Calu3 (cell line): Measurements from ENCODE around the gene IFIT1. TPM values are rescaled to one million over a fixed set of nuclear protein-coding genes. Genes with fewer than 3 reads are reported as not detected.

ENCODE experiments used
- BruUV-seq: library from RNA; stranded (reverse); fragments of 400-500 nt; replicated peaks from 2 replicates; lab custom pipeline; 2021; lab: Mats Ljungman, UMichigan
- CTCF ChIA-PET: fragments of 300-600 bp; sonication (Branson Sonifier 250); formaldehyde crosslinking; loops from one replicate; lab custom pipeline; 2022; ENCODE audit warnings: antibody characterized with exemption; lab: Charles Lee
- DNase-seq: peaks from one replicate; pipeline ENCODE4 v3.0.0; 2022
- H3K27ac Mint-ChIP-seq: one replicate; pipeline ENCODE4 v1.8.0; 2022; ENCODE audit warnings: mixed read lengths; ENCODE audit not compliant: unreplicated experiment
- H3K27me3 Mint-ChIP-seq: one replicate; pipeline ENCODE4 v1.8.0; 2022; ENCODE audit warnings: mixed read lengths; ENCODE audit not compliant: unreplicated experiment
- H3K36me3 Mint-ChIP-seq: one replicate; pipeline ENCODE4 v1.8.0; 2022; ENCODE audit warnings: mild to moderate bottlenecking, moderate library complexity, mixed read lengths; ENCODE audit not compliant: insufficient read depth, unreplicated experiment
- H3K4me1 Mint-ChIP-seq: one replicate; pipeline ENCODE4 v1.8.0; 2022; ENCODE audit warnings: mild to moderate bottlenecking, low read depth, mixed read lengths; ENCODE audit not compliant: unreplicated experiment
- H3K4me3 Mint-ChIP-seq: one replicate; pipeline ENCODE4 v1.8.0; 2022; ENCODE audit warnings: mild to moderate bottlenecking, low read depth, moderate library complexity, mixed read lengths; ENCODE audit not compliant: unreplicated experiment
- H3K9me3 Mint-ChIP-seq: one replicate; pipeline ENCODE4 v1.8.0; 2022; ENCODE audit warnings: low read depth, mixed read lengths; ENCODE audit not compliant: unreplicated experiment
- CTCF ChIP-seq: fragments of 200-600 bp; IDR thresholded peaks from one replicate; pipeline ENCODE4 v1.8.0; 2022; ENCODE audit warnings: antibody characterized with exemption; ENCODE audit not compliant: unreplicated experiment
- intact Hi-C: fragments of 100-400 bp; cut with micrococcal nuclease; formaldehyde crosslinking; loops from one replicate; pipeline ENCODE4 v1.10.0; 2022; ENCODE audit not compliant: unreplicated experiment
- total RNA-seq: library from RNA; stranded (reverse); gene quantifications from 2 replicates; pipeline ENCODE4 v1.2.3, GENCODE V29; 2022

IFIT1 gene
- total RNA-seq, 1 experiment from 2014 or later, result 52.3 TPM

GRCh38 chr10:89395141-89395540 lies 2.7 kb downstream of the IFIT1 start:
- peak overlapping the region; percentile 25 for H3K4me3 Mint-ChIP-seq
- H3K36me3 Mint-ChIP-seq, result peaks cover 15% of the 10 kb centered on the region
- DNase-seq, result no peak
- CTCF ChIA-PET, result no interaction called here
- no peaks in the 10 kb centered on the region for H3K9me3 Mint-ChIP-seq
- no peaks in the 10 kb centered on the region for H3K27me3 Mint-ChIP-seq
- no peak for TF ChIP-seq CTCF
- intact Hi-C loops, result no loop called here
- BruUV-seq, result no TSS peak
- no peaks in the 10 kb centered on the region for H3K4me1 Mint-ChIP-seq
- no peak overlapping the region for H3K27ac Mint-ChIP-seq

DNA sequence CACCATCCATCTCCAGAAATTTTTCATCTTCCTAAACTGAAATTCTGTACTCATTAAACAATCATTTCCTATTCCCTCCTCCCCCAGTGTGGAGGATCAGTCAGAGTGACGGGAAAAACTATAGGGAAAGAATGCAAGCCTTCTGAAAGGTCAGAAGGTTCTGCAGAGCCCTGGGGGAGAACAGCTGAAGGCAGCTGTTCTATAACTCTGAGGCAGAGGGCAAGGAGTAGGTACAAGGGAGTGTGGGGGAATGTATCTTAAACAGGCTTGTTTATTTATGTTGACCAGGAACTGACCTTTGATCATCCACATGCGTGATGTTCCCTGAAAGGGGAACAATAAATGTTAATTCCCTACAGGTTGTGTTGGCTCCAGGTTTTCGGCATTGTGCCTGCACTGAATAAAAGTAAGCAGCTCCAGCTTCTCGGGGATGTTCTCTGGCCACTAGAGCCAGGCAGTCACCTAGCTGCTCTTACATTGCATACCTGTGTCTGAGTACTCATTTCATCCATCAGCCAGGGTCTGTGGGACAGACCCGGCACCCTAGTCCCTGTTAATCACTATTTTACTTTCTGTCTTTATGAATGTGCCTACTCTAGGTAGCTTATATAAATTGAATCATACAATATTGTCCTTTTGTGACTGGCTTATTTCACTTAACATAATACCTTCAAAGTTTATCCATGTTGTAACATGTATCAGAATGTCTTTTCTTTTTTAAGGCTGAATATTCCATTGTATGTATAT lies 5.8 kb downstream of the IFIT1 start:
- intact Hi-C loops, result no loop called here
- Mint-ChIP-seq H3K27me3 (no peaks in the 10 kb centered on the region), H3K9me3 (no peaks in the 10 kb centered on the region), H3K36me3 (peaks cover 5% of the 10 kb centered on the region), H3K27ac (no peak overlapping the region), H3K4me3 (no peak overlapping the region), H3K4me1 (no peaks in the 10 kb centered on the region)
- CTCF ChIA-PET, result no interaction called here
- no TSS peak for BruUV-seq
- TF ChIP-seq CTCF, result no peak
- no peak for DNase-seq

DNA sequence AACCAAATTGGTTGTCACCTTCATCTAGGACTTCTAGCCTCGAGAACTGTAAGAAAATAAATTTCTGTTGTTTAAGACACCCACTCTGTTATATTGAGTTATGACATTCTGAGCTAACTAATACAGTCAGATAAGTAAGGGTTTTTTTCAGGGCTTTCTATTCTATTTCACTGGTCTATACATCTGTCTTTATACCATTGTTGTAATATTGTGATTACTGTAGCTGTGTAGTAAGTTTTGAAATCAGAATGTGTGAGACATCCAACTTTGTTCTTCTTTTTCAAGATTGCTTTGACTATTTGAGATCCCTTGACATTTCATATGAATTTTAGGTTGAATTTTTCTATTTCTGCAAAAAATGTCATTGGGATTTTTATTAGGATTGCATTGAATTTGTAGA lies 7.5 kb downstream of the IFIT1 start:
- Mint-ChIP-seq H3K36me3 (peaks cover 5% of the 10 kb centered on the region), H3K4me3 (no peak overlapping the region), H3K27ac (no peak overlapping the region), H3K27me3 (no peaks in the 10 kb centered on the region), H3K4me1 (no peaks in the 10 kb centered on the region), H3K9me3 (no peaks in the 10 kb centered on the region)
- no peak for TF ChIP-seq CTCF
- DNase-seq, result no peak
- no TSS peak for BruUV-seq
- CTCF ChIA-PET, result no interaction called here
- intact Hi-C loops, result no loop called here

GRCh38 chr10:89403043-89403442 lies 10.6 kb downstream of the IFIT1 start:
- no peak overlapping the region for H3K27ac Mint-ChIP-seq
- no peak for TF ChIP-seq CTCF
- no TSS peak for BruUV-seq
- H3K4me3 Mint-ChIP-seq, result no peak overlapping the region
- no peaks in the 10 kb centered on the region for H3K4me1 Mint-ChIP-seq
- intact Hi-C loops, result no loop called here
- CTCF ChIA-PET, result no interaction called here
- H3K9me3 Mint-ChIP-seq, result no peaks in the 10 kb centered on the region
- no peaks in the 10 kb centered on the region for H3K36me3 Mint-ChIP-seq
- no peaks in the 10 kb centered on the region for H3K27me3 Mint-ChIP-seq
- DNase-seq, result no peak
